Dedifferentiated amniotic fluid mesenchymal stem cell (primary cell): Measurements from ENCODE around the gene CRIP1.

Experiments used
- DNase-seq: peaks from one replicate; pipeline ENCODE4 v3.0.0-alpha.2; 2016; ENCODE audit errors: extremely low spot score

CRIP1 gene

DNA sequence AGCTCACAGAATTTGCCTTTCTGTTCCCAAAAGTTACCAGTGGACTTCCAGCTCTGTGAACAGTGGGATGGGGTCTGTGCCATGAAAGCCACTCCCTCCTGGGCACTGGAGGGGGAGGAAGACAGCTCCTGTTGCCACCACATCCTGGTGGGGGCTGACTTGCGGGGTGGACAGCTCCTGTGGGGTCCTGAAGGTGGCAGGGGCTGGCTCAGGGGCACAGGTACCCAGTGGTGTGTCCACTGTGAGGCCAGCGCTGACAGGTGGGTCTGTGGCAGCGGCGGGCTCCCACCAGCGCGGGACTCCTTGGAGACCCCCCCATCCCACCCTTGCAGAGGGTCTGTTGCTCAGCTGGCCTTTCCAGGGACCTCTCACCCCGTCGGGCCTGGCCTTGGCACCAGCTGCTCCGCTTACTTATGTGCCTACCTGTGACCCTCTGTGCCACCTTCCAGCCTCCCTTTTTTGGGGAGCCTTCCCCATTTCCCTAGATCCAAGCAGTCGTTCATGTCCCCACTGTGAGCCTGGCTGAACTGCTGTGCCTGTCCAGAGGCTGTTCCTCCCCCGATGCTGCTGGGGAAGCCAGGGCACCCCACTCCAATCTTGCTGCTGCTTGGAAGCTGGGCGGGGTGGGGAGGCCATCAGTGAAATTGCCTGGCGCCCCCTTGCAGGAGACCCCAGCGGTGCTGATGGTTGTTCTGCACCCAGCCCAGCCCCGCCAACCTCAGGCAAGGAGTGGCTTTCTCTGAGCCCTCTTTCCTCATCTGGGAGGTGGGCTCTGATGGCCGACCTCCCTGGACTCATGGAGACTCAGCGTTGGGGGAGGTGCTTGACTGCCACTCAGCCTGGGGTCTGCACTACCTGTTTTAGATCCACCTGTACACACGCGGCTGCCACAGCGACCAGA lies 6.5 kb downstream of the CRIP1 start:
- no peak for DNase-seq

DNA sequence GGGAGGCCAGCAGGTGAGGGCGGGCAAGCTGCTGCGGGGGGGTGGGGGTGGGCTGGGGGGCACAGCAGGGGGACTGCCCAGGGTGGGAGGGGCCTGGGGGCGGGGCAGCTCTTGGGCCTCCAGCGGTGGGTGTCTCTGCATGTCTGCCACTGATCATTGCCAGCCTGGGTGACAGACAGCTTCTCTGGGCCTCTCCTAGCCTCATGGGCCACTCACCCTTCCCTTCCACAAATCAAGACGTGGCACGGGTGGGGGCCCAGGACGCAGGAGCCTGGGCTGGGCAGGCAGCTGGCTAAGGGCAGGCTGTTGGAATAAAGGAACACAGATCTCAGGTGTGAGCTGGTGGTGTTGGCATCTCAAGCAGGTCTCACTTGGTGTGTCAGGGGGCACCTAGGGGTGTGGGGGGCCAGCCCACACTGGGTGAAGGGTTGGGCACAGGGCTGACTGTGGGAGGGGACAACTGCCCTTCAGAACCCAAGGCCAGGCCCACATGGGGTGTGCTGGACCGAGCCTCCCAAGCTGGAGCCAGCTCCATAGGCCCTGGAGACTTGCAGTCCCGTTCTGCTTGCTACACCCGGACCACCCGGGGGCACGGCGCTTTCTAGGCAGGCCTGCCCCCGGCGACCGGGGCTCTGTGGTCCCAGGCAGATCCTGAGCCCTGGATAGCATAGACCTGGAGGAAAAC lies 7.4 kb downstream of the CRIP1 start:
- DNase-seq = no peak

DNA sequence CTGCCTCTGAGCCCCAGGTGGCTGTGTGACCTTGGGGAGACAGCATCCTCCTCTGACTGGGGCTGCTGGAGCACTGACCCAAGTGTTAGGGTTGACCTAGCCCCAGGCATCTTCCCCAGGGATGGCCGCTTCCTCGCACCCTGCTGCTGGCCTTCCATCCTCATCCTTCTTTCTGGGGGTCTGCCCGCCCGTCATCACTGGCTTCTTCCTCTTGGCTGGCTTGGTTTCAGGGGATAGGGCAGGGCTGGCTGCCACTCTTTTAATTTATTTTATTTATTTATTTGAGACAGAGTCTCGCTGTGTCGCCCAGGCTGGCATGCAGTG lies 7.9 kb downstream of the CRIP1 start:
- no peak for DNase-seq

DNA sequence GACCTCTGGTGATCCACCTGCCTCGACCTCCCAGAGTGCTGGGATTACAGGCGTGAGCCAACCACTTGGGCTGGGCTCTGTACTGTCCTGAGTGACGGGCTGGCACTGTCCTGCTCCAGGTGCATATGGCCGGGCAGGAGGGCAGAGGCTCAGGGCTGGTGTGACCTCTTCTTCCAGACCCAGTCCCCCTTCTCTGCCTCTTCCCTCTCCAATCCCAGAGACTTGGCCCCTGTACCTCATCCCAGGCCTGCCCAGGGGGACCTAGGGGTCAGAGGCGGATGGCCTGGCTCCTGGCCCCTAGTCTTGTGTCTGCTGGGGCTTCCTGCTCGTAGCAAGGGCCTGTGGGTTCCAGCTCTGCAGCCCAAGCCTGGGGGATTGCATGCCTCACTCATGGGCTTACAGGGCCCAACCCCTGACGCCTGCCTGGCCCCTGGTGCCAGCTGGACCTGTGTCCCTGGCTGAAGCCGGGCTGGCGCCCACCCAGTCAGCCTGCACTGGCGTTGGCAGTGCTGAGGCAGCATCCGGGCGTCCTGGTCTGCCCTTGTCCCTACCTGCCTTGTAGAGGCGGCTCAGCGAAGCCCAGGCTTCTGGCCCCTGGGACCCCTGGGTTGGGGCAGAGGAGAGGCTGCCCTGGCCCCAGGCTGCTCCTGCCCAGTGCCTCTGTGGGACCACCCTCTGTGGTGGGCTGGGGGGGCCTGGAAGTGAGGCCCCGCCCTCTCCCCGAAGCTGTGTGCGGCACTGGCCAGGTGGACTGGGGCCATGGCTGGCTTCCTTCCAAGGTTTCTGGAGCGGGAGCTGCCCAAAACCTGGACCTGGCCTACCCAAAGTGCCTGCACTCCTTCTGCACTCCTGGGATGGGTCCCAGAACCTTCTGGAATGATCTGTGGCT lies 8.7 kb downstream of the CRIP1 start:
- DNase-seq = no peak

DNA sequence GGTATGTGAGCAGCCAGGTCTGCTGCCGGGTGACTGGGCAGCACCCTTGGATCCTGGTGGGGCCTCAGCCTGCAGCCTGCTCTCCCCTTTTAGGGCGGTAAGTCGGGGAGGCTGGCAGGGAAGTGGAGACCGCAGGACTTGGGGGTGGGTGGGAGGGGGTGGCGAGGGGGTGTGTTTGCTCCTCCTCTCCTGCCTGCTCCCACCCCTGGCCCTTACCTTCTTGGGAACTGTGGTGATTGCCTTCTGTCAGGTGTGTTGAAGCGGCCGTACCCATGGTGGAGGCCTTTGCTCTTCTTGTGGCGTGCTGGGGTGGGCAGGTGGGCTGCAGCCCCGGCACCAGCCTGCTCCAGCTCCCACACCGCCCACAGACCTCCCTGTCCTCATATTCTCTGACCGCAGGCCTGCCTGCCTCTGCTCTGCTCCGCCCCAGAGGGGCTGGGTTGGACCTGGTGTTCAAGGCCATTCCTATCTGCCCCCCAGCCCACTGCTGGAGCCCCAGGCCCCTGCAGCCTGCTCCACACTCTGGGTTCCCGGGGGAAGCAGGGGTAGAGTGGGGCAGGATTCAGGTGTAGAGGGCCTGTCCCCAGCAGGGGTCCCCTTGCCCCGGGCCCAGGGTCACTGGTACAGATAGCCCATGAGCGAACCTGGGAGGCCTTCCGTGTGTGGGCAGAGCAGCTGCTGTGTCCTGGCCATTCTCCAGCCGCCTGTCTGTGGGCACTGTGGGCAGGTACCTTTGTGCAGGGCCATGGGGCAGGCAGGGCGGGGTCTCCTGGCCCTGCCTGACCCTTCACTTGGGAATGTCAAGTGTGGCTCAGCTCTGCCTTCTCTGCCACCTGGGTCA lies 9.5 kb downstream of the CRIP1 start:
- no peak for DNase-seq

DNA sequence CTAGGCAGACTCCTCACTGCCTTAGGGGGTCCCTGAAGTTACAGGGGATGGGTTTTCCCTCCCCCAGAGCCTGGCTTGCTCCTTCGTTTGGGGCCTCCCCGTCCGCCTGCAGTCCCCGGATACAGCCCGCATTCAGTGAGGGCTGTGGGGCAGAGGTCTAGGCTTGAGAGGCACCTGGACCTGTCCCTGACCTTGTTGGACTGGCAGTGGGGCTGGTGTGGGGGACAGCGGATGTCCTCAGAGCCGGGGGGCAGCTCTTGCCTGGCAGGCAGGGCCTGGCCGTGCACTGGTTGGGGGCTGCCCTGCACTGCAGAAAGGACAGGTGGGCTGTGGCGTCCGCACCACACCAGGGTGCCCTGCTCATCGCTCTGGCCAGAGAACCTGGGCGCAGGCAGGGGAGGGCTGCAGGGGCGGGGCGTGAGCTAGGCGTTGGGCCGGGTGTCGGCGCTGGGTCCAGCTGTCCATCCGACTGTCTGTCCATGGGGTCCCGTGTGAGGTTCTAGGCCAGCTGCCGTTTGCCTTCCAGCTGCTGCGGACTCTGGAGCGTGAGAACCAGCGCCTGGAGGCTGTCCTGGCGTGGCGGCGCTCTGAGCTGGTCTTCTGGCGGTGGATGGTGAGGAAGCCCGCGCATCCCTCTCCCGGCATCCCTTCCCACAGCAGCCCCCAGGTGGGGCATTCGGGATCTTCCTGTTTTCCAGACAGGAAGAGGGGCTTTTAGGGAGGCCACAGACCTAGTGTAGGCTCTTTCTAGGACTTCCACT lies 10.3 kb downstream of the CRIP1 start:
- DNase-seq = no peak

DNA sequence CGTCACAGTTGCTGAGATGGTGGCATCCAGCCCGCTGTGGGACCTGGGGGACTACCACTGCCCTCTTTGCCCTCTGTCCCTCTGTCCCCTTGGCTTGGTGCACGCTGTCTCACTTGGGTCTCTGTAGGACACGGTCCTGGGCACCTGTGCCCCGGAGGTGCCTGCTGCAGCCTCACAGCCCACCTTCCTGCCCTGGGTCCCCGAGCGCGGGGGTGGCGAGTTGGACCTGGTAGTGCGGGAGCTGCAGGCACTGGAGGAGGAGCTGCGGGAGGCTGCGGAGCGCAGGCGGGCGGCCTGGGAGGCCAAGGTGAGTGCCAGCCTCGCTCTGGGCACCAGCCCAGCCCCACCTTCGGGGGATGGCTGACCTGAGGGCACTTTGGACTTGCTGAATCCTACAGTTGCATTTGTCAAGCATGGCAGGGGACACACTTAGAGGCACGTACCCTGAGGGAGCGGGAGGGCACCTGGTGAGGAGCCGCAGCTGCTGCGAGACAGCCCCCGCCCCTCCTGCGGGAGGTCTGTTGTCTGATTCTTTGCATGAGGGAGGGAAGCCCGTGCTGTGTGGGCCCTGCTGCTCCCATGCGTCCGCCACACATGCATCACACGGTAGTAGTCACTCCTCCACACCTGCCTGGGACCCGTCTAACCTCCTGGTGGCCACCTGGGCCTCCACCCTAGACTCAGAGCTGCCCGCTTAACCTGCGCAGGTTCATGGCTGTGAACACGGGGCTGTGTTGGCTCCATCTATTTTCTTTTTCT lies 11.2 kb downstream of the CRIP1 start:
- no peak for DNase-seq

DNA sequence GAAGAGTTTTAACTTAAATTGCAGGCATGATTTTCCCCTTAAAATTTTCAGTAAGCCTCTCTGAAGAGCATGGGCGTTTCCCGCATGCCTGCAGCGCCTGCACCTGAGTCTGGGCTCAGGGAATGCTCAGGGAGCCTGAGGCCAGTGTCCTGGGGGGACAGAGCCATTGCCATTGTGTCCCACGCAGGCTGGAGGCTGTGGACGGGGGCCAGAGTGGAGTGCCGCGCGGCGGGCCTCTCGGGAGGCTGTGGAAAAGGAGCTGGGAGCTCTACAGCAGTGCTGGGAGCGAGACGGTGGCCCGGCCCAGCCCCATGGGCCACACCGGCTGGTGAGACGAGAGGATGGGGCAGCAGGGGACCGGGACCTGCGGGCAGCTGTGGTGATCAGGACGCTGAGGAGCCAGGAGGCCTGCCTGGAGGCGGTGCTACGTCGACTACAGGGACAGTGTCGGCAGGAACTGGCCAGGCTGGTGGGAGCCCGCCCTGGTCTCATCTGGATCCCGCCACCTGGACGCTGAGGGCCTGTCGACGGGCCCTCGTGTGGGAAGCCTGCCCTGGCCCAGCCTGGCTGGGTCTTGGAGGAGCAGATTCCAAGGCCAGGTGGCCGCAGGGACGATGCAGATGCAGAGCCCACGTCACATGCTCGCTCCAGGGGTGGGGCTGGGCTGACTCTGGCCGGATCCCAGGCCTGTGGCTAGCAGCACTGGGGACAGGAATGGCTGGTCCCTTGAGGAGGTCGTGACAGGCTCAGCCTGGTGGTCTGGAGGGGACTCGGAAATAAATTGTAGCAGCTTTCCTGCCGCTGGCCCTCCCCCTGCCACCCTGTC lies 12.0 kb downstream of the CRIP1 start:
- DNase-seq = no peak

DNA sequence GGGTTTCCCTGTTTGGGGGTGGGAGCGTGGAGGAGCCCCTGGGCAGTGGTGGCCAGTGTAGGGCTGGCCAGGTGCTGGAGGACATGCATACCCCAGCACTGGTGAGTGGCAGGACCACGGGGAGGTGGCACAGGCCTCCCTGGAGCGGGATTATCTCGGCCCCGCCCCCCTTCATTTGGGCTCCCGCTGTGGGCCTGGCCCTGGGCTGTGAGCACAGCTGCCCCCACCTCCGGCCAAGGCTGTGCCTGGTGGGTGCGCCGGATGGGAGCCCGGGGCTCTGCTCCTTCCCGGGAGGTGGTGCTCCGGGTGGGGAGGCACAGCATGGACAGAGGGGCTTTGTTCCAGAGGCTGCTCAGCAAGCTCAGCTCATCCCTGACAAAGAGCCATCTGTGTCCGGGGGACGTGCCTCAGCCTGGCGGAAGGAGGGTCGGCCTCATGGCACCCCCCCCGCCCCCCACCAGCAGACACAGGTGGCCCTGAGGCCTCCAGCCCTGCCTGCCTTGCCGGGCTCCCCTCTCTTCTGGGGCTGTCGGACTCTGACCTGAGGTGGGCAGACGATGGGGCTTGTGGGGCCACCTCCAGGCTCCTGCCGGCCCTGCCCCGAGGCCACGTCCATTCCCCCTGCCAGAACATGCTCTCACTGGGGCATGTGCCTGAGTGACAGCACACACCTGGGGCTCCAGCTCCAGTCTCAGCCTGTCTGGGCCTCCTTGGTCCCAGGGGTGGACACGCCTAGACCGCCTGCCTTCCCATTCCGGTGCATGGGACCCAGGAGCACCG lies 12.8 kb downstream of the CRIP1 start:
- no peak for DNase-seq

DNA sequence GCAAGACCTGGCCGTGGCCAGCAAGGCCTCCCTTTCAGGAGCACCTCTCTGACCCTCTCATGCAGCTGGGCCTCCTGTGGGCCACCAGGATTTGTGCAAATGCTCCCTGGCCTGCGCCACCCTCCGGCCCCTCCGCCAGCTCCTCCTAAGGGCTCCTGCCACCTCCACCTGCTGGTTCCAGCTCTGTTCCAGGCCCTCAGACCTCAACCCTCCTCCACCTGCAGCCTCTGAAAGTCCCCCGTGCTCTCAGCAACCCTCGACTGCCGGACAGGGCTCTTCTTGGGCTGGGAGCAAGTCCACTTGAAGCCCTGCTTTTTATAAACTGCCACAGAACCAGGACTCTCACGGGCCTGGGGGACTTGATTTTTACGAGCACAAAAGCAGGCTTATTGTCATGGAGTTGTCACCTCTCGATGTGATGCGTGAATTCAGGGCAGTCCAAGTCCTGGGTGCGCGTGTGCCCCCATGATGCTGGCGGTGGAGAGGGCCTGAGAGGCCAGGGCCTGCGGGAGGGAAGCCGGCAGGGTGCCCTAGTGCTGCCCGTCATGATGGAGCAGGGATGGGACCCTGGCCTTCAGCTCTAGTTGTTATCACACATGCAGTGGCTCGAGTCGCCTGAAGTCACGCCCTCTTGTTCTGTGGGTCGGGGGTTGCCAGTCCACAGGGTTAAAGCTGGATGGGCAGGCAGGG lies 13.5 kb downstream of the CRIP1 start:
- no peak for DNase-seq

DNA sequence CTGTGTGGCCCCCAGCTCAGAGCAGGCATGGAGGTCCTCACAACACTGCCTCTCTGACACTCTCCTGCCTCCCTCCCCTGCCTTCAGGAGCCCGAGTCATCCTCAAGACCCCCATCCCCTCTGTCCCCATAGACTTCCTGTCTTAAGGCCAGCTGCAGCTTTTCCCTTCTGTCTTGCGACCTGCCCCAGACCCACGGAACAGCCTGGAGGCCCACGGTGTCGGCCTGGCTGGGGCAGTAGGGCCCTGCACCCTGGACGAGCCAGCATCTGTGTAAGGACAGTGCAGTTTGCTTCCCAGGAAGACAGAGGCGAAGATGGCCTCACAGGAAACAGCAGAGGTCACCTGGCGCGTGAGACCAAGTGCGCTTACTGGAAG lies 14.0 kb downstream of the CRIP1 start:
- no peak for DNase-seq

DNA sequence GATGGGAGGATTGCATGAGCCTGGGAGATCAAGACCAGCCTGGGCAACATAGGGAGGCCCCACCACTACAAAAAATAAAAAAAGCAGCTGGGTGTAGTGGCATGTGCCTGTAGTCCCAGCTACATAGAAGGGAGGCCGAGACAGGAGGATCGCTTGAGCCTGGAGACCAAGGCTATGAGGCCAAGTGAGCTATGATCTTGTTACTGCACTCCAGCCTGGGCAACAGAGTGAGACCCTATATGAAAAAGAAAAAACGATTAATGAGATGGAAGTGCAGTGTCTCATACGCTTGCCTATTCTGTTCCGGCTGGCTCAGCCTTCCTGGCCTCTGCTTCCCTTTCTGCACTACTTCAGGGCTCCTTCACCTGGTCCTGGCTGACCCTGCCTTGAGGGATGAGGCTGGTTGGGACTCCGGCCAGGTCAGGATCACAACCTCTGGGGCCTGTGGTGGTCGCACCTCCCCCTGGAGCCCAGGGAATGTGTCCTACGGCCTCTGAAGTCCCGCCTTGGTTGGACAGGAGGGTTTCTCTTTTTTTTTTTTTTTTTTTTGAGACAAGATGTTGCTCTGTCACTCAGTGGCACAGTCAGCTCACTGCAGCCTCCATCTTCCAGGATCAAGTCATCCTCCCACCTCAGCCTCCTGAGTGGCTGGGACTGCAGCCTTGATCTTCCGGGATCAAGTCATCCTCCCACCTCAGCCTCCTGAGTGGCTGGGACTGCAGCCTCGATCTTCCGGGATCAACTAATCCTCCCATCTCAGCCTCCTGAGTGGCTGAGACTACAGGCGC lies 15.0 kb downstream of the CRIP1 start:
- DNase-seq = no peak

DNA sequence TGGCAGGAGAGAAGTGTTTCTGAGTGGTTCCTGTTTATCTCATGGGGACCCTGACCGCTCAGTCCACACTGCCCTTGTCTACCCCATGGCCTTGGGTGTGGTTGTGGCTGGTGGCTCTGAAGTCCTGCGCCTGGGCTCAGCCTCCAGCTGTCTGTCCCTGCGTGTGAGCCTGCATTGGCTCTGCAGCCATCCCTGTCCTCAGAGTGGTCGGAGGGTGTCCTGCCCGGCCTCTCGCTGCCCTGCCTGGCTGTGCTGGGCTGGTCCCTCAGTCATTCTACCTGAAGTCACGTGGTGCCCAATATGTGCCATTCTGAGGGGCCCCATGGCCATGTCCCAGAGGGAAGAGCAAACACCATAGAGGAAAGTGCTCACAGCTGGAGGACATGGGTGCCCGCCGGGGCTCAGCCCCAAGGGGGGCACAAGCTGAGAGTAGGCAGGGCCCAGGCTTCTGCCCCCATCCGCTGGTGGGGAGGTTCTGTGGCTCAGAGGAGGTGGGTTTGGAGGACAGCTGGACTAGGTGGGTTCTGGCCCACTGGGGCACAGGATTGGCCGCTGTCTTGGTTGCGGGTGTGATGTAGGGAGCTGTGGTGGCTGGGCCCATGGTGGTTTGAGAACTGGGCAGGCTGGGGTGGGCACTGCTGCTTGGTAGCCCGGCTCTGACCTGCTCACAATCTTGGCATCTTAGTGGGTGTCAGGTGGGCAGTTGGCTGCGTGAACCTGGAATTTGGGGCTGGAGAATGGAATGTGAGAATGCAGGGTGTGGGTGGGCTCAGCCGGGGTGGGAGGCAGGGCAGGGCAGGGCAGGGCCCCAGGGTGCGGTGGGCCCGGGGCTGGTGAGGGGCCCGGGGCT lies 16.0 kb downstream of the CRIP1 start:
- DNase-seq = no peak

DNA sequence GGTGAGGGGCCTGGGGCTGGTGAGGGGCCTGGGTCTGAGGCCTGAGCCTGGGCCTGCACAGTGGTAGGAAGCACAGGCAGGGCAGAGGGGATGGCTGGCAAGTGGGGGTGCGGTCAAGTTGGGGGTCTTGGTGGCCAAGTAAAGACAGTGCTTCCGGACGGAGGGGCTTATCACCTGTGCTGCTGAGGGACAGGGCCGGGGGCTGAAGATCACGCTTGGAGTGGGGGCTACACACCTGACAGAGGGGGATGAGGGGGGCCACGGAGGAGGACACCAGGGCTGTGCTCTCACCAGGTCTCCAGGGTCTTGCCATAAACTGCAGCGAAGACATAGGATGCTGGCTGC lies 16.6 kb downstream of the CRIP1 start:
- no peak for DNase-seq

DNA sequence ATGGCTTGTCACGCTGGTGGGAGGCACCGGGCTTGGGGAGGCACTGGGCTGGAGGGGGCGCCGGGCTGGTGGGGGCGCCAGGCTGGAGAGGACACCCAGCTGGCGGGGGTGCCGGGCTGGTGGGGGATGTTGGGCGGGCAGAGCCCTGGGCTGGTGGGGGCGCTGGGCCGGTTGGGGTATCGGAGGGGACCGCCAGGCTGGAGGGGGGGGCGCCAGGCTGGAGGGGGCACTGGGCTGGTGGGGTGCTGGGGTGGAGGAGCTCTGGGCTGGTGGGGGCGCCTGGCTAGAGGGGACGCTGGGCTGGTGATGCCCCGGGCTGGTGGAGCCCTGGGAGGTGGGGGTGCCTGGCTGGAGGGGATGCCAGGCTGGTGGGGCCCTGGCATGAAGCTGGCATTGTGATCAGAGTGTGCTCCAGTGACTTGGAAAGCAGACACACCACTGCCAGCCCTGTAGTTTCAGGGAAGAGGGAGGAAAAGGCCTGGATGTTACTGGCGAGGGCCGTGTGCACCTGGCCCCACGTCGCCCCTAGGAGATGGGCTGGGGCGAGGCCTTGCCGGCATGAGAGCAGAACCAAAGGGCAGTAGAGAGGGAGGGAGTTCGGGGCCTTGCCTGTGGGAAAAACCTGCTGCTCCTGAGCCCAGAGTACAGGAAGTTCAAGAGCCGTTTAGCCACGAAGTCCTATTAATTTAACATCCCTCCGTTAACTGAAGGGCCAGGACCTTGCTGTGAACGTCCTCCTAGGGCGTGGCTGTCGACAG lies 17.4 kb downstream of the CRIP1 start:
- DNase-seq = no peak
